WERI-Rb-1 (cell line): ENCODE measurements around the gene CDKL2.
A peak's percentile ranks its signal among the peaks of the same experiment; 100 is the strongest.

Experiments
- DNase-seq: peaks from one replicate; pipeline ENCODE4 v3.0.0-alpha.2; 2020
- H3K27ac ChIP-seq: fragments of 250-450 bp; sonication (Bioruptor Pico); 2 replicates; pipeline ENCODE4 v1.5.1; 2020; ENCODE audit warnings: mild to moderate bottlenecking, moderate library complexity
- H3K27me3 ChIP-seq: fragments of 250-450 bp; sonication (Bioruptor Pico); 2 replicates; pipeline ENCODE4 v1.5.1; 2021; ENCODE audit warnings: mild to moderate bottlenecking, low read depth, moderate library complexity; ENCODE audit not compliant: insufficient read depth, severe bottlenecking
- H3K36me3 ChIP-seq: fragments of 250-450 bp; sonication (Bioruptor Pico); 2 replicates; pipeline ENCODE4 v1.5.1; 2020; ENCODE audit warnings: mild to moderate bottlenecking, moderate library complexity
- H3K4me3 ChIP-seq: 2 replicates; pipeline ENCODE4 v1.5.1; 2011; ENCODE audit warnings: low read depth, mild to moderate bottlenecking, control low read depth, low read length
- H3K9me3 ChIP-seq: fragments of 250-450 bp; sonication (Bioruptor Pico); 2 replicates; pipeline ENCODE4 v1.5.1; 2021; ENCODE audit warnings: mild to moderate bottlenecking, moderate library complexity; ENCODE audit not compliant: severe bottlenecking
- CTCF ChIP-seq: IDR thresholded peaks from 2 replicates; pipeline ENCODE4 v1.5.1; 2011; ENCODE audit warnings: low read depth, mild to moderate bottlenecking, control low read depth, inconsistent platforms, low read length

CDKL2 gene

GRCh38 chr4:75561789-75562188 lies 68.5 kb downstream of the CDKL2 start:
- H3K9me3 ChIP-seq: no peaks in the 10 kb centered on the region
- H3K36me3 ChIP-seq: no peaks in the 10 kb centered on the region
- no peak for DNase-seq
- no peak overlapping the region for H3K27ac ChIP-seq
- TF ChIP-seq CTCF: no peak
- H3K4me3 ChIP-seq: no peak overlapping the region
- no peaks in the 10 kb centered on the region for H3K27me3 ChIP-seq

- H3K27me3 ChIP-seq: no peaks in the 10 kb centered on the region
- no peak for TF ChIP-seq CTCF
- no peaks in the 10 kb centered on the region for H3K9me3 ChIP-seq
- no peak for DNase-seq
- no peak overlapping the region for H3K27ac ChIP-seq
- no peaks in the 10 kb centered on the region for H3K36me3 ChIP-seq
- H3K4me3 ChIP-seq: no peak overlapping the region
Observed at GRCh38 chr4:75557696-75558095, 72.6 kb downstream of the CDKL2 start.

GRCh38 chr4:75555294-75556164 lies 74.8 kb downstream of the CDKL2 start, which contains the start of gene ODAPH:
Gene ODAPH (plus strand): TSS chr4:75556066. CDS start chr4:75556083, 17 bp downstream.
- no peak for TF ChIP-seq CTCF
- Histone ChIP-seq H3K27me3 (no peaks in the 10 kb centered on the region), H3K36me3 (no peaks in the 10 kb centered on the region), H3K4me3 (no peak within 1 kb of the TSS), H3K27ac (no peak within 1 kb of the TSS), H3K9me3 (no peaks in the 10 kb centered on the region)
- peak; percentile 14 for DNase-seq

- TF ChIP-seq CTCF: no peak
- no peak for DNase-seq
- Histone ChIP-seq H3K36me3 (no peaks in the 10 kb centered on the region), H3K9me3 (no peaks in the 10 kb centered on the region), H3K27me3 (no peaks in the 10 kb centered on the region), H3K4me3 (no peak overlapping the region), H3K27ac (no peak overlapping the region)
Observed at GRCh38 chr4:75552452-75552851, 77.9 kb downstream of the CDKL2 start.

GRCh38 chr4:75549019-75549418 lies 81.3 kb downstream of the CDKL2 start:
- Histone ChIP-seq H3K27ac (no peak overlapping the region), H3K9me3 (no peaks in the 10 kb centered on the region), H3K36me3 (0 out of 2 replicates have a peak, but pooled peaks cover 3% of the 10 kb centered on the region), H3K27me3 (no peaks in the 10 kb centered on the region), H3K4me3 (no peak overlapping the region)
- TF ChIP-seq CTCF: no peak
- DNase-seq: no peak
